Activated CD8-positive, alpha-beta T cell treated with anti-CD3 and anti-CD28 coated beads for 36 hours (primary cell): ENCODE measurements around the gene HBEGF. TPM values are rescaled to one million over a fixed set of nuclear protein-coding genes. Genes with fewer than 3 reads are reported as not detected.
A peak's percentile ranks its signal among the peaks of the same experiment; 100 is the strongest.
"Not testable (repeated sequence)": the region's sequence is repeated elsewhere in the genome, so short reads cannot be mapped to it uniquely, and the experiment has no call there.

ENCODE experiments used
- ATAC-seq: fragments of 200-7000 bp; cut with Tn5 transposase; one replicate; pipeline ENCODE4 v1.10.0; 2021; ENCODE audit warnings: mild to moderate bottlenecking, moderate library complexity
- CTCF ChIA-PET: fragments of 350-600 bp; sonication (Branson Sonifier 250); formaldehyde crosslinking; loops from one replicate; lab custom pipeline; 2021; ENCODE audit warnings: antibody characterized with exemption; lab: Charles Lee
- POLR2A ChIA-PET: fragments of 350-600 bp; sonication (Branson Sonifier 250); formaldehyde crosslinking; loops from one replicate; lab custom pipeline; 2021; ENCODE audit warnings: antibody characterized with exemption; lab: Charles Lee
- DNase-seq: peaks from one replicate; pipeline ENCODE4 v3.0.0-alpha.2; 2020
- H3K27ac Mint-ChIP-seq: one replicate; pipeline ENCODE4 v1.8.0; 2021; ENCODE audit warnings: mild to moderate bottlenecking, mixed read lengths
- H3K27me3 Mint-ChIP-seq: one replicate; pipeline ENCODE4 v1.8.0; 2021; ENCODE audit warnings: mixed read lengths
- H3K36me3 Mint-ChIP-seq: one replicate; pipeline ENCODE4 v1.8.0; 2021; ENCODE audit warnings: low read depth, mixed read lengths
- H3K4me1 Mint-ChIP-seq: one replicate; pipeline ENCODE4 v1.8.0; 2021; ENCODE audit warnings: low read depth, mixed read lengths
- H3K4me3 Mint-ChIP-seq: one replicate; pipeline ENCODE4 v1.8.0; 2021; ENCODE audit warnings: mild to moderate bottlenecking, moderate library complexity, mixed read lengths
- H3K9me3 Mint-ChIP-seq: one replicate; pipeline ENCODE4 v1.8.0; 2021; ENCODE audit warnings: mixed read lengths
- CTCF ChIP-seq: fragments of 200-600 bp; IDR thresholded peaks from one replicate; pipeline ENCODE4 v1.8.0; 2022; ENCODE audit warnings: antibody characterized with exemption, mild to moderate bottlenecking
- intact Hi-C: fragments of 100-400 bp; cut with micrococcal nuclease; formaldehyde crosslinking; loops from one replicate; pipeline ENCODE4 v1.10.0; 2022
- total RNA-seq, 2 experiments: library from RNA; stranded (reverse); gene quantifications; one replicate each; pipeline ENCODE4 v1.2.3, GENCODE V29; 2021

HBEGF gene
- total RNA-seq, 2 experiments from 2014 or later, result 5.1 to 6.4 TPM

DNA sequence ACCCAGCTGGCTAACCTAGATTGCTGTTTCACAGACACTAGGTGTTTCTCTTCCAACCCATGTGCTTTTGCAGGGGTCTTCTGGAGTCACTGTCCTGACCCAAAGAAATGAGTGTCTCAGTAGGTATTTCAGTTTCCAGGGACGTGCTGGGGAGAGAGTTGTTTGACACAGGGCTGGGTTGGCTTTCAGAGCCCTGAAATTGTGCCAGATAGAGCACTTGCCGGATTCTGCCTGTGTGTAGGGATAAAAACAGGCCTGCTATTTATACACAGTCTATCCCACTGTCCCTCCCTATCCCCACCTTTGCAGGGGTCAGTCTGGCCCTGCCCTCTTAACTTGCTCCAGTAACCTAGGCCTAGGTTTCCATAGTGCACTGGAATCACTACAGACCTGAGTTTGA, 957 bp upstream of the HBEGF start:
- CTCF ChIA-PET, result interaction anchor here (0.6 to 22.2 kb wide), 15 partner anchors 8 to 285 kb away, joined by 3 to 874 read pairs (median 5); partner anchors contain the start of genes PFDN1 and SLC4A9
- intact Hi-C loops, result no loop called here
- Mint-ChIP-seq H3K27me3 (peaks cover 10% of the 10 kb centered on the region), H3K4me1 (peaks cover 29% of the 10 kb centered on the region), H3K9me3 (no peaks in the 10 kb centered on the region), H3K36me3 (peaks cover 9% of the 10 kb centered on the region), H3K27ac (no peak overlapping the region), H3K4me3 (peak overlapping the region; percentile 73)
- TF ChIP-seq CTCF, result no peak
- no peak for DNase-seq
- POLR2A ChIA-PET, result interaction anchor here (0.6 to 1.5 kb wide), 4 partner anchors 81 to 104 kb away, joined by 3 read pairs; no protein-coding TSS in a partner anchor
- ATAC-seq, result no peak

GRCh38 chr5:140345919-140346347, 470 bp downstream of the HBEGF start:
- H3K4me3 Mint-ChIP-seq, result peak overlapping the region; percentile 73
- no peak for TF ChIP-seq CTCF
- DNase-seq (peak; percentile 55), ATAC-seq (peak; percentile 18)
- intact Hi-C loops, result no loop called here
- no peak overlapping the region for H3K27ac Mint-ChIP-seq
- CTCF ChIA-PET, result interaction anchor here (0.6 to 22.2 kb wide), 18 partner anchors 9 to 135 kb away, joined by 3 to 874 read pairs (median 4); partner anchors contain the start of gene SLC4A9
- peaks cover 10% of the 10 kb centered on the region for H3K27me3 Mint-ChIP-seq
- POLR2A ChIA-PET, result interaction anchor here (0.9 to 1.7 kb wide), 7 partner anchors 8 to 320 kb away, joined by 3 to 4 read pairs (median 3); no protein-coding TSS in a partner anchor
- H3K36me3 Mint-ChIP-seq, result peaks cover 21% of the 10 kb centered on the region
- peaks cover 39% of the 10 kb centered on the region for H3K4me1 Mint-ChIP-seq
- H3K9me3 Mint-ChIP-seq, result peaks cover 3% of the 10 kb centered on the region

DNA sequence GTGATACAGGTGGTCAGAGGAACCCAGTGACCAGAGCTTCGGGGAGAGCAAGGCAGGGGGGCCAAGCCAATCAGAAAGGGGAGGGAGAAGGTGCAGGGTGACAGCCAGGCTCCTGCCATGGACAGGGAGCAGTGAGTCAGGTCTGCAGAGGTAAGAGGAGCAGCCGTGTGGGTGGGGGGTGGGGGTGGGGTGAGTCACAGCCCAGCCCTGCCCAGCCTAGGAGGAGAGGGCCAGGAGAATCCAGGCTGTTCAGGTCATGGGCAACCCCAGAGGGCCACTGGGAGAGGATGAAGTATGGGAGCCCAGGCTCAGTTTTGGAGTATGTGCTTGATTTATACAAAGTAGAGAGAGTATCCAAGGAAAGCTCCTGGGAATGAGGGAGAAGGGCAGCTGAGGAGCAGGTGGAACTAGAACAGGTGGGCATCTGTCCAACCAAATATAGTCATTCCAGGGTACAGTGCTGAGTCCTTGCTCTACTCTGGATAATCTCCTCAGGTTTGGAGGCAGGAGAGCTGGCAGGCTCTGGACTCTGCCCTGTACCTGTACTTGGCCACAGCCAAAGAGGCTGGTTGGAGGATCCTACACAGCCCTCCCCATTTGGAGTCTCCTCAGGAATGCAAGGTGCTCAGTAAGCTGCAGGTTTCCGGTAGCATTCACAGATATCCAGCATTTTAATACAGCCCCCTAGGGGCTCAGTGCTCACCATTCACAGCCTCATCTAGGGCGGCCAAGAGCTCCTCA, 1.6 kb downstream of the HBEGF start:
- ChIA-PET POLR2A (interaction anchor here (1.2 to 1.7 kb wide), 4 partner anchors 8 to 93 kb away, joined by 3 to 4 read pairs (median 3); no protein-coding TSS in a partner anchor), CTCF (interaction anchor here (0.8 to 22.2 kb wide), 12 partner anchors 8 to 132 kb away, joined by 3 to 874 read pairs (median 4); partner anchors contain the start of gene SLC4A9)
- H3K27ac Mint-ChIP-seq, result peak overlapping the region; percentile 35
- ATAC-seq (peak; percentile 48), DNase-seq (peak; percentile 42)
- H3K4me1 Mint-ChIP-seq, result peaks cover 43% of the 10 kb centered on the region
- intact Hi-C loops, result no loop called here
- peaks cover 3% of the 10 kb centered on the region for H3K9me3 Mint-ChIP-seq
- H3K27me3 Mint-ChIP-seq, result peaks cover 8% of the 10 kb centered on the region
- no peak for TF ChIP-seq CTCF
- H3K4me3 Mint-ChIP-seq, result peak overlapping the region; percentile 73
- H3K36me3 Mint-ChIP-seq, result peaks cover 23% of the 10 kb centered on the region

DNA sequence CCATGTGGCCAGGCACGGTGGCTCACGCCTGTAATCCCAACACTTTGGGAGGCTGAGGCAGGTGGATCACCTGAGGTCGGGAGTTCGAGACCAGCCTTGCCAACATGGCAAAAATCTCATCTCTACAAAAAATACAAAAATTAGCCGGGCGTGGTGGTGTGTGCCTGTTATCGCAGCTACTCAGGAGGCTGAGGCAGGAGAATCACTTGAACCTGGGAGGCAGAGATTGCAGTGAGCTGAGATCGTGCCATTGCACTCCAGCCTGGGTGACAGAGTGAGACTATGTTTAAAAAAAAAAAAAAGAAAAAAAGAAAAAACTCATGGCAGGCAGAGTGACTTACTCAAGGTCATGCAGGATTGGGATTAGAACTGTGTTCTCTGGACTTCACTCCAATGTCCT, 2.6 kb downstream of the HBEGF start:
- H3K27me3 Mint-ChIP-seq, H3K4me3 Mint-ChIP-seq, DNase-seq, ATAC-seq, intact Hi-C loops, H3K9me3 Mint-ChIP-seq, H3K27ac Mint-ChIP-seq: not testable (repeated sequence)
- peaks cover 23% of the 10 kb centered on the region for H3K36me3 Mint-ChIP-seq
- H3K4me1 Mint-ChIP-seq, result peaks cover 43% of the 10 kb centered on the region
- POLR2A ChIA-PET, result interaction anchor here (1.0 to 2.3 kb wide), 3 partner anchors 41 to 92 kb away, joined by 3 to 11 read pairs (median 3); partner anchors contain the start of gene PFDN1
- CTCF ChIA-PET, result interaction anchor here (4.0 to 22.2 kb wide), 2 partner anchors 8 to 94 kb away, joined by 48 to 874 read pairs; no protein-coding TSS in a partner anchor

DNA sequence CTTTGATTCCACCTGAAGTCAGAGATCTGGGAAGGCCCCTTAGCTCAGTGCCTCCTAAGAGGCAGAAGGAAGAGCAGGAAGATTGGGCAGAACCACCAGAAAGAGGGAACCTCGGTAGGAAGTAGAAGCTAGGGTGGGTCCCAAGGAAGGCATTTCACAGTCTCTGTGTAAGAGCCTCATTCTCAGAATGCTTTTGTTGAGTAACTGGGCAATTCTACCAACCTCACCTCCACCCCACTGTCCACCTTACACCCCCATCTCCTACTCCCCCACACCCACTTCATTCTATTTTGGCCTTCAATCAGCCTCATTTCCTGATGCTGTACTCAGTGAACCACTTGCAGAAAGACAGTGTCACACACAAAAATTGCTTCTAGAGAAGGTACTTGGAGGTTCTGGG, 3.5 kb downstream of the HBEGF start:
- H3K27ac Mint-ChIP-seq, result peak overlapping the region; percentile 95
- peaks cover 43% of the 10 kb centered on the region for H3K4me1 Mint-ChIP-seq
- intact Hi-C loops, result no loop called here
- ATAC-seq (no peak), DNase-seq (no peak)
- peaks cover 5% of the 10 kb centered on the region for H3K27me3 Mint-ChIP-seq
- peaks cover 23% of the 10 kb centered on the region for H3K36me3 Mint-ChIP-seq
- peaks cover 3% of the 10 kb centered on the region for H3K9me3 Mint-ChIP-seq
- H3K4me3 Mint-ChIP-seq, result peak overlapping the region; percentile 74
- ChIA-PET CTCF (interaction anchor here (4.0 to 22.2 kb wide), 2 partner anchors 9 to 93 kb away, joined by 48 to 874 read pairs; no protein-coding TSS in a partner anchor), POLR2A (interaction anchor here (1.0 to 2.3 kb wide), 2 partner anchors 40 to 87 kb away, joined by 3 to 11 read pairs; partner anchors contain the start of gene PFDN1)
- no peak for TF ChIP-seq CTCF
